ENCODE data around the gene CLASP1. TPM values are rescaled to one million over a fixed set of nuclear protein-coding genes. Genes with fewer than 3 reads are reported as not detected.
"Not testable (repeated sequence)": the region's sequence is repeated elsewhere in the genome, so short reads cannot be mapped to it uniquely, and the experiment has no call there.

CLASP1 gene
- total RNA-seq, 1 donor from 2014 or later: 110 TPM

GRCh38 chr2:121644715-121645114, 4.5 kb downstream of the CLASP1 start:
- Histone ChIP-seq H3K4me1 (peaks cover 10% of the 10 kb centered on the region), H3K4me2 (no peak overlapping the region), H3F3A (ENCODE audit: low read depth) (peaks cover 17% of the 10 kb centered on the region), H2AFZ (replicated peaks) (no peak overlapping the region), H3K79me2 (ENCODE audit: low read depth) (peaks cover 93% of the 10 kb centered on the region), H3K9ac (no peak overlapping the region), H3K9me3 (ENCODE audit: low read depth) (no peaks in the 10 kb centered on the region), H3K27ac (no peak overlapping the region), H3K4me3 (no peak overlapping the region), H4K20me1 (ENCODE audit: low read depth) (peaks cover 67% of the 10 kb centered on the region), H3K36me3 (no peaks in the 10 kb centered on the region), H3K27me3 (no peaks in the 10 kb centered on the region)
- H3K9me3 Mint-ChIP-seq: peaks cover 7% of the 10 kb centered on the region
- TF ChIP-seq EZH2phosphoT487 (IDR thresholded peaks at IDR 0.05) (no peak), EZH2 (IDR thresholded peaks at IDR 0.05) (no peak), CTCF (IDR thresholded peaks at IDR 0.05) (no peak)
- H3K27ac Mint-ChIP-seq: no peak overlapping the region
- H3K4me3 Mint-ChIP-seq: no peak overlapping the region
- peaks cover 5% of the 10 kb centered on the region for H3K27me3 Mint-ChIP-seq (ENCODE audit: insufficient read depth, low read depth)
- no peak for DNase-seq (ENCODE audit: low spot score)
- H3K4me1 Mint-ChIP-seq: peaks cover 14% of the 10 kb centered on the region
- peaks cover 18% of the 10 kb centered on the region for H3K36me3 Mint-ChIP-seq

GRCh38 chr2:121643877-121644276, 5.4 kb downstream of the CLASP1 start:
- H3K9me3 Mint-ChIP-seq: peaks cover 11% of the 10 kb centered on the region
- Histone ChIP-seq H3K9ac (no peak overlapping the region), H3K4me3 (no peak overlapping the region), H3K9me3 (ENCODE audit: low read depth) (no peaks in the 10 kb centered on the region), H3K79me2 (ENCODE audit: low read depth) (peaks cover 100% of the 10 kb centered on the region), H2AFZ (replicated peaks) (no peak overlapping the region), H3K4me2 (no peak overlapping the region), H3K27ac (no peak overlapping the region), H3K27me3 (no peaks in the 10 kb centered on the region), H3K36me3 (no peaks in the 10 kb centered on the region), H3F3A (ENCODE audit: low read depth) (peaks cover 10% of the 10 kb centered on the region), H3K4me1 (peaks cover 10% of the 10 kb centered on the region), H4K20me1 (ENCODE audit: low read depth) (peaks cover 67% of the 10 kb centered on the region)
- peaks cover 24% of the 10 kb centered on the region for H3K36me3 Mint-ChIP-seq
- no peak overlapping the region for H3K4me3 Mint-ChIP-seq
- H3K27ac Mint-ChIP-seq: no peak overlapping the region
- peaks cover 2% of the 10 kb centered on the region for H3K27me3 Mint-ChIP-seq (ENCODE audit: insufficient read depth, low read depth)
- no peak for TF ChIP-seq EZH2 (IDR thresholded peaks at IDR 0.05)
- TF ChIP-seq CTCF (IDR thresholded peaks at IDR 0.05): no peak
- TF ChIP-seq EZH2phosphoT487 (IDR thresholded peaks at IDR 0.05): no peak
- peaks cover 14% of the 10 kb centered on the region for H3K4me1 Mint-ChIP-seq
- DNase-seq (ENCODE audit: low spot score): no peak

GRCh38 chr2:121640380-121641316, 8.6 kb downstream of the CLASP1 start:
- Mint-ChIP-seq H3K27me3 (ENCODE audit: insufficient read depth, low read depth) (peaks cover 2% of the 10 kb centered on the region), H3K4me3 (no peak overlapping the region), H3K27ac (no peak overlapping the region), H3K9me3 (peaks cover 25% of the 10 kb centered on the region), H3K36me3 (peaks cover 30% of the 10 kb centered on the region), H3K4me1 (peaks cover 3% of the 10 kb centered on the region)
- H3K27ac ChIP-seq: peak overlapping the region; percentile 5
- peaks cover 1% of the 10 kb centered on the region for H3F3A ChIP-seq (ENCODE audit: low read depth)
- H3K9me3 ChIP-seq (ENCODE audit: low read depth): peaks cover 19% of the 10 kb centered on the region
- no peak overlapping the region for H3K9ac ChIP-seq
- DNase-seq (ENCODE audit: low spot score): no peak
- H4K20me1 ChIP-seq (ENCODE audit: low read depth): peaks cover 48% of the 10 kb centered on the region
- no peak overlapping the region for H3K4me3 ChIP-seq
- no peak overlapping the region for H3K4me2 ChIP-seq
- no peaks in the 10 kb centered on the region for H3K4me1 ChIP-seq
- H3K36me3 ChIP-seq: no peaks in the 10 kb centered on the region
- H3K79me2 ChIP-seq (ENCODE audit: low read depth): peaks cover 100% of the 10 kb centered on the region
- H2AFZ ChIP-seq (replicated peaks): no peak overlapping the region
- TF ChIP-seq CTCF (IDR thresholded peaks at IDR 0.05): no peak
- TF ChIP-seq EZH2phosphoT487 (IDR thresholded peaks at IDR 0.05): no peak
- no peak for TF ChIP-seq EZH2 (IDR thresholded peaks at IDR 0.05)
- no peaks in the 10 kb centered on the region for H3K27me3 ChIP-seq

- H3K27ac Mint-ChIP-seq; H3K27me3 ChIP-seq; H3K4me3 ChIP-seq; H3K4me1 Mint-ChIP-seq; H2AFZ ChIP-seq (replicated peaks); H3F3A ChIP-seq (ENCODE audit: low read depth); H3K4me3 Mint-ChIP-seq; DNase-seq (ENCODE audit: low spot score); H3K27me3 Mint-ChIP-seq (ENCODE audit: insufficient read depth, low read depth); H3K36me3 ChIP-seq; H3K4me1 ChIP-seq; H3K4me2 ChIP-seq; H3K9ac ChIP-seq; H3K27ac ChIP-seq: not testable (repeated sequence)
- H3K9me3 Mint-ChIP-seq: peaks cover 25% of the 10 kb centered on the region
- peaks cover 27% of the 10 kb centered on the region for H3K36me3 Mint-ChIP-seq
- Histone ChIP-seq H3K9me3 (ENCODE audit: low read depth) (peaks cover 19% of the 10 kb centered on the region), H3K79me2 (ENCODE audit: low read depth) (peaks cover 100% of the 10 kb centered on the region), H4K20me1 (ENCODE audit: low read depth) (peaks cover 48% of the 10 kb centered on the region)
Measured at GRCh38 chr2:121639846-121640245, 9.4 kb downstream of the CLASP1 start.
